HG03108 (cell line): ENCODE measurements around the gene DCUN1D2.

Experiments used
- ATAC-seq: cut with Tn5 transposase; IDR thresholded peaks from one replicate; pipeline ENCODE4 v1.9.1; 2021; ENCODE audit warnings: moderate library complexity; ENCODE audit not compliant: unreplicated experiment

The DCUN1D2 gene

DNA sequence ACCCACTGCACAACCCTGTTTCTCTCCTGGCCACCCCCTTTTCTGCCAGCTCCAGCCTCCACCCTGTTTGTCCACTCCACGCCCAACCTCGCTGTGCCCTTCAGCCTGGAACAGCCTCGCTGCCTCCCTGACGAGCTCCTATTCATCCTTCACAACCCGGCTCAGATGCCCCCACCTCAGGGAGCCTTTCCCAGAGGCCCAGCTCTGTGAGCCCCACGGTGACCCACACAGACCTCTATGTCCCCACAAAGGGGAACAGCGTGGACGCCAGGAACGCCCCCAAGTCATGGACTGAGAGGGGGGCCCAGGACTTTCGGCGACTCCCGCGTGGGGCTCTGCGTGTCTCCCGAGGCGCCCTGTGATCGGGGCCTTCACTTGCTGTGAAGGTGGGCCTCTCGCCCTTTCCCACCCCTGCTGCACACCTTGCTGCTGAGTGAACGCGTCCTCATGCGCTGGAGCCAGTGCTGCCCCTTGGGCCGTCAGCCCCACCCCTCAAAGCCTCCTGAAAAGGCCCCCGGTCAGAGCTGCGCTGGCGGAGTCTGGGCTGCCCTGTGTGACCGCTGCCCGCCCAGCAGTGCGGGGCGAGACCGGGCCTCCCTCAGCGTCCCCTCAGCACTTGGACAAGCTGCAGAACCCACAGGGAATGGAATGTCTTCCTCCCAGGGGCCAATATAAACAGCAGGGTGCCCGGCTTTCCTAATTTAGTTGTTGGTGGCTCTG, 77.2 kb downstream of the DCUN1D2 start:
- ATAC-seq = no peak

DNA sequence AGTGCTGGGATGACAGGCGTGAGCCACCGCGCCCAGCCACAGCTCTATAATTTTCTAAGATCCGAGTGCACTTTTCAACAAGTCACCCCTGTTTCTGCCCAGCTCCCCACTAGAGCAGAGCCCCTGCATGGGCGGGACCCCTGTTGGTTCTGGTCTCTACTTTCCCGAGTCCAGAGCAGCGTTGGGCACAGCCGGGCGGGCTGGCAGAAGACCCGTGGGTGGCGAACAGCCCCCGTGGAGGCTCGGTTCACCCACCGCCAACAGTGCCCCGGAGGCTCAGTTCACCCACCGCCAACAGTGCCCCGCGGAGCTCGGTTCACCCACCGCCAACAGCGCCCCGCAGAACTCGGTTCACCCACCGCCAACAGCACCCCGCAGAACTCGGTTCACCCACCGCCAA, 78.1 kb downstream of the DCUN1D2 start:
- no peak for ATAC-seq

DNA sequence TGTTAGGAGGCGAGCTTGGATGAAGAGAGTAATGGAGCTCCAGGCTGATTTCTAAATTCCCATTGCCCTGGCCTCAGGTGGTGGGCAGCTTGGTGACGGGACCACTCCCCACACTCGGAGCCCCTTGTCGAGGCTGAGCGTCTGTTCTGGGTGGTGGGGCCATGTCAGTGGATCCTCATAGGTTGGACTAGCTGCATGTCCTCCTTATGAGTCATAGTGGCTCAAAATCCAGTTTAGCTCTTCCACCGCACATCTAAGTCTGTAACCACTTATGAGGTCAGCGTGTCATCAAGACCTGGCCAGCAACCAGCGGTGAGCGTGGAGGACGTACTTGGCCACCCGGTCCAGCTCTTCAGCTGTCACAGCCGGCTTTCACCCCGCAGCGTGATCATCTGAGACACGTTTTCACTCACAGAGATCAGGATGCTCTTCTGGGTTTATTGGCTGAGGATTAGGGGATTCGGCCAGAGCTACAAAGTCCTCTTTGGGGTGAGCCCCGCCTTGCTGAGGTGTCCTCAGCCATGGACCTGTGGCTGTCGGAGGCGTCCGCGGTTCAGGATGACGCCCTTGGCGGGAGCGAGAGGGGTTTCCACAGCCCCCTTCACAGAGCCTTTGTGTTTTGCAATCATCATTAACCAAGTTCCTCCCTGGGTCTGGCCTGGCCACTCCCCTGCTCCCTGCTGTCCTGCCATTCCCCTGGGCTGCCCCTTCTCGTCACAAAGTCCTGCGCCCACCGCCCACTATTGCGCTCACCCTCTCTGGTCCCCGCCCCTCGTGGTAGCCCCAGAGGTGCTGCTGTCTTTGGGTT, 79.1 kb downstream of the DCUN1D2 start:
- ATAC-seq = no peak

- no peak for ATAC-seq
Measured at GRCh38 chr13:113410472-113411201, 79.9 kb downstream of the DCUN1D2 start.

DNA sequence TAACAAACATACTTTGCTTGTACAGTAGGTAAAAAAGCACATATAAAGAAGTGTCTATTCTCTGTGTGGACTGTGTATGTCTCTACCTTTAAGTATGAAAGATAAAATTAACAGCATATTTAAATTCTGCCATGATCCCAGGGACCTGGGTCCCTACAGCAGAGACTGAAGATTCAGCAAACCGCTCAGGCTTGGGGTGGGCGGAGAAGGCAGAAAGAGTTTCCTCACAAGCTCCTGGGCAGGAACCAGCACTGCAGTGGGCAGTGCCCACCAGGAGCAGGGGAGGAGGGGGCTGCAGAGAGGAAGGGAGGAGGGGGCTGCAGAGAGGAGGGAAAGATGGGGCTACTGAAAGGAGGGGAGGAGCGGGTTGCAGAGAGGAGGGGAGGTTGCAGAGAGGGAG, 81.9 kb downstream of the DCUN1D2 start:
- ATAC-seq = no peak

DNA sequence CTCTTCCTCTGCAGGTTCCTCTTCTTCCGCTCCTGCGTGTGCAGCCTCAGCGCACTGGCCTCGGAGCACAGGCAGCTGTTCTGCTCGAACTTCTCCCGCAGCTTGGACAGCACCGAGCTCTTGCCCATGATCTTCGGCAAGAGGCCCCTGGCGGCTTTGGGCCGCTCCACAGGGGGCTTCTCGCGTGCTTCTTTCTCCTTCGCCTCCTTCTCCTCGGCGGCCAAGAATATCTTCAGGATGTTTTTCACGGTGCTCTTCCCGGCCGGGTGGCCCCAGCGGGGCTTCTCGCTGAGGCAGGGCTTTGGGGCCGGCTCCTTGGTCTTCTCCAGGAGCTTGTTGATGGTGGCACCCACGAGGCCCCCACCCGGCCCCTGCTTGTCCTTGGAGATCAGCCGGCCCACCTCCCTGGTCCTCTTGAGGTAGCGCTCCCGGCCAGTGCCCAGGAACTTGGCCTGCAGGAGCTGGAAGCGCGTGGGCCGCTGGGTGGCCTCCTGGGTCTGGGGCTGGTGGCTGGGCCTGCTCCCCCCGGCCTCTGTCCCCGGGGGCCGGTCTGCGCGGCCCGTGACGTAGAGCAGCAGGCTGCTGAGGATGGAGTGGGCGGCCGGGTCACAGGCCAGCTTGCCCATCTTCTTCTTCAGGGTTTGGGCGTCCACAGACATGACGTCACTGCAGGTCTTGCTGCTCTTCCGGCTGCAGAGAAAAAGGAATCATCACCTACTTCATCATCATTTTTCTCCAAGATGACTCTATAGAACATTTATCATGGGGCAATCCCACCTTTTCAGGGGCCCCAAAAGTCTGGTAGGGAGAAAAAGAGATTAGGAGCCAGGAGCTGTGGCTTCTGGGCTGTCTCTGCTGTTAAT, 82.7 kb downstream of the DCUN1D2 start:
- no peak for ATAC-seq

DNA sequence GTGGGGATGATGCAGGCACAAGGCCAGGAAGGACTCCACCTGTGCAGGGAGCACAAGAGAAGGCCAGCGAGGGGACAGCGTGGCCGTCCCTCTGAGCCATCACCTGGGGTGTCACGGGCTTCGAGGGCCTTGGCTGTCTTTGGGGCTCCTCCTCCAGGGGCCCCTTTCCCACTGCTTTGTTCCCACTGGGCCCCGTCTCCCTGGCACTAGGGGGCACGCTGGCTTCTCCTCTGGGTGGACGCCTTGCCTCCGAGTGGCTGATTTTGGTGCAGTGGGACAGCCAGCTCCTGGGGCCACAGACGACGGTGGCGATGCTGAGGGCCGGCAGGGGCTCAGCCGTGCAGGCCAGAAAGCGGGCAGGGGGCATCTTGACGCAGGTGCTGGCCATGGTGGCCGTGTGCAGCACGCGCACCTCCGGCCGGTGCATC, 83.4 kb downstream of the DCUN1D2 start:
- no peak for ATAC-seq

DNA sequence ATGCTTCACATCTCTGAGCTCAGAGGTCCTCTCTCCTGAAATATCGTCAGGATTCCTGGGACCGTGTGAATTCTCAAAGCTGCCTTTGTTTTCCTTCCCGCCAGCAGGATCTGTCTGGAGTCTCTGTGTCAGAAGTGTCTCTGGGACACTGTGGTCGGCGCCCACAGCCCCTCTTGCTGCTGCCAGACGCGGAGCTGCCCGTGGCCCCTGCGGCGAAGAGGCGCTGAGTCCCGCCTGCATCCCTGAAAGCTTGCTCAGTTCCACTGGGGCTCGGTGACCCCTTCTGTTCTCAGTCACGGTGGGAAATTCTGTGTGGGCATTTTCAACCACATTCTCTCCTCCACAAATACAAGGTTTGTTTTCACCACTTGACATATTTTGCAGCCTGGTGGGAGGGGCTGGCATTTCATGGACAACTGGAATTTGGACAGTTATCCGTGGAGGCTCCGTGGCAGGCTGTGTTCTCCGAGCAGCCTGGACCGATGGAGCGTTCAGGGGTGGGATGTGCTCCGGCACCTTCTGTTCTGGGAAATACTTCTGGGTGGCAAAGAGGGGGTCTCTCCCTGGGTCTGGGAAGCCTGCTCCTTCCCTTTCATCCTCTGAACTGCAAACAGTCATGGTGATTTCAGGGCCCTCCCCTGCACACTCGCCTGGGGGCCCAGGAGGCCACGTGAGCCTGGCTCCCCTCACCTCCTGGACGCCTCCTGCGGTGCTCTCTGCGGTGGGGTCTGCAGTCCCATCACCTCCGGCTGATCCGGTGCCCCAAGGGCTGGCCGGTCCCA, 84.0 kb downstream of the DCUN1D2 start:
- ATAC-seq = no peak
